Measurements from ENCODE around the gene OR1F1. TPM values are rescaled to one million over a fixed set of nuclear protein-coding genes. Genes with fewer than 3 reads are reported as not detected.
A peak's percentile ranks its signal among the peaks of the same experiment; 100 is the strongest.
"Not testable (repeated sequence)": the region's sequence is repeated elsewhere in the genome, so short reads cannot be mapped to it uniquely, and the experiment has no call there.

Gene OR1F1
- total and polyA plus RNA-seq, 4 donors, result not detected

GRCh38 chr16:3168729-3169128 is 19.3 kb upstream of the OR1F1 start:
- H3K36me3 ChIP-seq (ENCODE audit: control insufficient read depth in 1 of 2, insufficient read depth in 2 of 2, low read length in 1 of 2); DNase-seq; H3K27me3 ChIP-seq (ENCODE audit: control insufficient read depth in 1 of 2, insufficient read depth in 2 of 2, low read length in 1 of 2); H3K4me1 ChIP-seq (ENCODE audit: control insufficient read depth in 1 of 2, insufficient read depth in 2 of 2, low read length in 2 of 2); H3K4me3 ChIP-seq (ENCODE audit: low read length in 2 of 2); H3K27ac ChIP-seq (ENCODE audit: low read depth in 1 of 2, low read length in 2 of 2); ATAC-seq (ENCODE audit: low FRiP score); H3K9me3 ChIP-seq (ENCODE audit: control insufficient read depth, low read length): not testable (repeated sequence)
- 78 to 79% methylated on average over 7 of the region's 7 CpGs for WGBS, 2 donors
- intact Hi-C loops (cut with DNase I), result loop anchor here (5.0 kb wide), 2 partner anchors 106 to 111 kb away; no protein-coding TSS in a partner anchor

- Histone ChIP-seq H3K4me1 (ENCODE audit: control insufficient read depth in 1 of 2, insufficient read depth in 2 of 2, low read length in 2 of 2) (no peaks in the 10 kb centered on the region), H3K9me3 (ENCODE audit: control insufficient read depth, low read length) (no peaks in the 10 kb centered on the region), H3K36me3 (ENCODE audit: control insufficient read depth in 1 of 2, insufficient read depth in 2 of 2, low read length in 1 of 2) (no peaks in the 10 kb centered on the region), H3K27me3 (ENCODE audit: control insufficient read depth in 1 of 2, insufficient read depth in 2 of 2, low read length in 1 of 2) (peaks cover 0 to 1% of the 10 kb centered on the region in 2 donors), H3K27ac (ENCODE audit: low read depth in 1 of 2, low read length in 2 of 2) (no peak overlapping the region), H3K4me3 (ENCODE audit: low read length in 2 of 2) (no peak overlapping the region)
- ATAC-seq (ENCODE audit: low FRiP score) (peak; percentile 36), DNase-seq (peak in 1 of 2 donors; percentile 77)
- intact Hi-C loops (cut with DNase I), result no loop called here
- 2% methylated on average over 53 of the region's 53 CpGs for WGBS, 2 donors
Measured at GRCh38 chr16:3170440-3171180, 17.4 kb upstream of the OR1F1 start.

- intact Hi-C loops (cut with DNase I), result no loop called here
- peak; percentile 38 for ATAC-seq (ENCODE audit: low FRiP score)
- H3K9me3 ChIP-seq (ENCODE audit: control insufficient read depth, low read length), result no peaks in the 10 kb centered on the region
- no peaks in the 10 kb centered on the region for H3K4me1 ChIP-seq (ENCODE audit: control insufficient read depth in 1 of 2, insufficient read depth in 2 of 2, low read length in 2 of 2)
- peak in 1 of 2 donors; percentile 55 for DNase-seq
- peaks cover 0 to 1% of the 10 kb centered on the region in 2 donors for H3K27me3 ChIP-seq (ENCODE audit: control insufficient read depth in 1 of 2, insufficient read depth in 2 of 2, low read length in 1 of 2)
- no peak overlapping the region for H3K4me3 ChIP-seq (ENCODE audit: low read length in 2 of 2)
- 6 to 7% methylated on average over 35 of the region's 35 CpGs for WGBS, 2 donors
- no peaks in the 10 kb centered on the region for H3K36me3 ChIP-seq (ENCODE audit: control insufficient read depth in 1 of 2, insufficient read depth in 2 of 2, low read length in 1 of 2)
- no peak overlapping the region for H3K27ac ChIP-seq (ENCODE audit: low read depth in 1 of 2, low read length in 2 of 2)
Measured at GRCh38 chr16:3171181-3171854, 16.7 kb upstream of the OR1F1 start.

- no peak overlapping the region for H3K4me3 ChIP-seq (ENCODE audit: low read length in 2 of 2)
- no peak overlapping the region for H3K27ac ChIP-seq (ENCODE audit: low read depth in 1 of 2, low read length in 2 of 2)
- no peak for DNase-seq
- no peak for ATAC-seq (ENCODE audit: low FRiP score)
- intact Hi-C loops (cut with DNase I), result no loop called here
- 8 to 11% methylated on average over 41 of the region's 41 CpGs for WGBS, 2 donors
- no peaks in the 10 kb centered on the region for H3K9me3 ChIP-seq (ENCODE audit: control insufficient read depth, low read length)
- H3K4me1 ChIP-seq (ENCODE audit: control insufficient read depth in 1 of 2, insufficient read depth in 2 of 2, low read length in 2 of 2), result no peaks in the 10 kb centered on the region
- peaks cover 0 to 1% of the 10 kb centered on the region in 2 donors for H3K27me3 ChIP-seq (ENCODE audit: control insufficient read depth in 1 of 2, insufficient read depth in 2 of 2, low read length in 1 of 2)
- H3K36me3 ChIP-seq (ENCODE audit: control insufficient read depth in 1 of 2, insufficient read depth in 2 of 2, low read length in 1 of 2), result no peaks in the 10 kb centered on the region
Measured at GRCh38 chr16:3171855-3172593, 16.0 kb upstream of the OR1F1 start.

- H3K36me3 ChIP-seq (ENCODE audit: control insufficient read depth in 1 of 2, insufficient read depth in 2 of 2, low read length in 1 of 2), result no peaks in the 10 kb centered on the region
- DNase-seq (peak in 1 of 2 donors; percentile 70), ATAC-seq (ENCODE audit: low FRiP score) (no peak)
- intact Hi-C loops (cut with DNase I), result no loop called here
- WGBS, 2 donors, result 6 to 9% methylated on average over 24 of the region's 24 CpGs
- H3K4me1 ChIP-seq (ENCODE audit: control insufficient read depth in 1 of 2, insufficient read depth in 2 of 2, low read length in 2 of 2), result no peaks in the 10 kb centered on the region
- H3K4me3 ChIP-seq (ENCODE audit: low read length in 2 of 2), result no peak overlapping the region
- H3K9me3 ChIP-seq (ENCODE audit: control insufficient read depth, low read length), result no peaks in the 10 kb centered on the region
- H3K27me3 ChIP-seq (ENCODE audit: control insufficient read depth in 1 of 2, insufficient read depth in 2 of 2, low read length in 1 of 2), result peaks cover 0 to 1% of the 10 kb centered on the region in 2 donors
- H3K27ac ChIP-seq (ENCODE audit: low read depth in 1 of 2, low read length in 2 of 2), result no peak overlapping the region
Measured at GRCh38 chr16:3173892-3174617, 13.9 kb upstream of the OR1F1 start.

GRCh38 chr16:3174618-3175148 is 13.3 kb upstream of the OR1F1 start:
- Histone ChIP-seq H3K27me3 (ENCODE audit: control insufficient read depth in 1 of 2, insufficient read depth in 2 of 2, low read length in 1 of 2) (peaks cover 0 to under 1% of the 10 kb centered on the region in 2 donors), H3K9me3 (ENCODE audit: control insufficient read depth, low read length) (no peaks in the 10 kb centered on the region), H3K4me1 (ENCODE audit: control insufficient read depth in 1 of 2, insufficient read depth in 2 of 2, low read length in 2 of 2) (no peaks in the 10 kb centered on the region), H3K4me3 (ENCODE audit: low read length in 2 of 2) (no peak overlapping the region), H3K27ac (ENCODE audit: low read depth in 1 of 2, low read length in 2 of 2) (no peak overlapping the region), H3K36me3 (ENCODE audit: control insufficient read depth in 1 of 2, insufficient read depth in 2 of 2, low read length in 1 of 2) (no peaks in the 10 kb centered on the region)
- 20 to 24% methylated on average over 28 of the region's 28 CpGs for WGBS, 2 donors
- ATAC-seq (ENCODE audit: low FRiP score) (no peak), DNase-seq (peak in 1 of 2 donors; percentile 47)
- intact Hi-C loops (cut with DNase I), result no loop called here

GRCh38 chr16:3175157-3176093 is 12.6 kb upstream of the OR1F1 start:
- no peak overlapping the region for H3K4me3 ChIP-seq (ENCODE audit: low read length in 2 of 2)
- no peaks in the 10 kb centered on the region for H3K27me3 ChIP-seq (ENCODE audit: control insufficient read depth in 1 of 2, insufficient read depth in 2 of 2, low read length in 1 of 2)
- H3K27ac ChIP-seq (ENCODE audit: low read depth in 1 of 2, low read length in 2 of 2), result no peak overlapping the region
- ATAC-seq (ENCODE audit: low FRiP score) (no peak), DNase-seq (peak in 1 of 2 donors; percentile 68)
- H3K36me3 ChIP-seq (ENCODE audit: control insufficient read depth in 1 of 2, insufficient read depth in 2 of 2, low read length in 1 of 2), result no peaks in the 10 kb centered on the region
- intact Hi-C loops (cut with DNase I), result no loop called here
- 10 to 13% methylated on average over 37 to 39 of the region's 39 CpGs for WGBS, 2 donors
- no peaks in the 10 kb centered on the region for H3K9me3 ChIP-seq (ENCODE audit: control insufficient read depth, low read length)
- no peaks in the 10 kb centered on the region for H3K4me1 ChIP-seq (ENCODE audit: control insufficient read depth in 1 of 2, insufficient read depth in 2 of 2, low read length in 2 of 2)
